K562 (cell line): Measurements from ENCODE around the gene TMEM121B. TPM values are rescaled to one million over a fixed set of nuclear protein-coding genes. Genes with fewer than 3 reads are reported as not detected.

Source experiments
- ATAC-seq: fragments of 200-7000 bp; cut with Tn5 transposase; 3 replicates; pipeline ENCODE4 v1.9.1; 2020; ENCODE audit warnings: moderate library complexity
- BruUV-seq: library from RNA; stranded (reverse); fragments of 400-500 nt; replicated peaks from 2 replicates; lab custom pipeline; 2021; lab: Mats Ljungman, UMichigan
- CTCF ChIA-PET: fragments of 300-600 bp; formaldehyde crosslinking; extraction: SDS; loops from one replicate; lab custom pipeline; 2021; ENCODE audit warnings: low intra/inter-chr PET ratio; lab: Yijun Ruan, JAX
- POLR2A ChIA-PET: fragments of 300-600, 350-650 bp; sonication (Branson Sonifier 250); formaldehyde crosslinking; extraction: SDS; loops from one replicate; lab custom pipeline; 2021; ENCODE audit warnings: antibody characterized with exemption, inconsistent platforms; lab: Yijun Ruan, JAX
- DNase-seq, 4 experiments: peaks; one replicate each; pipeline versions ENCODE4 v3.0.0 to v3.0.0-alpha.2; 2011 to 2018; ENCODE audit warnings: low spot score in 3 of 4, mixed read lengths in 3 of 4; ENCODE audit errors: extremely low read depth in 1 of 4
- FAIRE-seq: peaks from 2 replicates; lab custom pipeline; 2011; peaks lifted over from hg19 to GRCh38; lab: Jason Lieb, UNC
- H2AFZ ChIP-seq: 2 replicates; pipeline ENCODE4 v1.6.0; 2011; ENCODE audit warnings: low read depth, low read length, control low read depth, inconsistent platforms
- H3K27ac ChIP-seq: fragments of 200-600 bp; 3 replicates; pipeline ENCODE4 v1.8.0; 2011; ENCODE audit warnings: low read depth, mild to moderate bottlenecking, control low read depth, inconsistent platforms, low read length, moderate library complexity, mixed read lengths; ENCODE audit errors: extremely low read depth
- H3K27me3 ChIP-seq, 2 experiments: fragments of 300-600 bp in 1 of 2; 2 replicates in 1 of 2; 3 replicates in 1 of 2; pipeline versions ENCODE4 v1.6.0 to v1.8.0; 2011; ENCODE audit warnings: inconsistent platforms in 2 of 2, low read length in 2 of 2, mild to moderate bottlenecking in 1 of 2, mixed read lengths in 1 of 2, moderate library complexity in 1 of 2; ENCODE audit not compliant: control insufficient read depth in 2 of 2, insufficient read depth in 2 of 2
- H3K36me3 ChIP-seq: fragments of 300-600 bp; 3 replicates; pipeline ENCODE4 v1.8.0; 2011; ENCODE audit warnings: mild to moderate bottlenecking, low read length, inconsistent platforms; ENCODE audit not compliant: control insufficient read depth, insufficient read depth
- H3K4me1 ChIP-seq, 2 experiments: fragments of 200-600 bp in 1 of 2; replicated peaks in 1 of 2; 2 replicates in 1 of 2; 3 replicates in 1 of 2; pipeline versions ENCODE4 v1.5.1 to v1.8.0; 2011; ENCODE audit warnings: inconsistent platforms in 2 of 2, low read length in 2 of 2, mild to moderate bottlenecking in 1 of 2, mixed read lengths in 1 of 2, moderate library complexity in 1 of 2; ENCODE audit not compliant: control insufficient read depth in 2 of 2, insufficient read depth in 2 of 2
- H3K4me2 ChIP-seq: 2 replicates; pipeline ENCODE4 v1.6.1; 2011; ENCODE audit warnings: low read length, control low read depth, inconsistent platforms, mixed read lengths; ENCODE audit not compliant: insufficient read depth
- H3K4me3 ChIP-seq: fragments of 200-600 bp; sonication (generic), shearing (Covaris generic); 2 replicates; pipeline ENCODE4 v1.5.1; 2016; ENCODE audit warnings: control low read depth, inconsistent platforms
- H3K79me2 ChIP-seq: fragments of 200-600 bp; 3 replicates; pipeline ENCODE4 v1.8.0; 2011; ENCODE audit warnings: low read length, inconsistent platforms; ENCODE audit not compliant: control insufficient read depth, insufficient read depth
- H3K9ac ChIP-seq, 2 experiments: 2 replicates each; pipeline versions ENCODE4 v1.6.0 to v1.6.1; 2011; ENCODE audit warnings: low read depth in 2 of 2, low read length in 2 of 2, control low read depth in 1 of 2, inconsistent platforms in 1 of 2, mild to moderate bottlenecking in 1 of 2, mixed read lengths in 1 of 2; ENCODE audit not compliant: insufficient read depth in 1 of 2
- H3K9me1 ChIP-seq: one replicate; pipeline ENCODE4 v1.6.0; 2011; ENCODE audit warnings: inconsistent platforms, mild to moderate bottlenecking, low read length, moderate library complexity; ENCODE audit not compliant: control insufficient read depth, insufficient read depth
- H3K9me3 ChIP-seq: replicated peaks from 2 replicates; pipeline ENCODE4 v1.5.1; 2011; ENCODE audit warnings: low read depth, low read length, inconsistent platforms; ENCODE audit not compliant: control insufficient read depth, insufficient read depth
- H4K20me1 ChIP-seq: replicated peaks from 2 replicates; pipeline ENCODE4 v1.6.1; 2011; ENCODE audit warnings: low read length, inconsistent platforms, mixed read lengths; ENCODE audit not compliant: control insufficient read depth, insufficient read depth
- CC2D1A ChIP-seq: fragments of 450-650 bp; IDR thresholded peaks from 2 replicates; pipeline ENCODE4 v1.6.1; 2017; ENCODE audit warnings: mild to moderate bottlenecking
- CCAR2 ChIP-seq: fragments of 200-400 bp; formaldehyde crosslinking; IDR thresholded peaks from 2 replicates; pipeline ENCODE4 v1.6.1; 2017; ENCODE audit warnings: mild to moderate bottlenecking, low read depth, low read length
- E2F5 ChIP-seq: sonication (generic); formaldehyde crosslinking; IDR thresholded peaks from 2 replicates; pipeline ENCODE4 v1.8.0; 2022; ENCODE audit warnings: mild to moderate bottlenecking, missing genetic modification reagents
- PHF20 ChIP-seq: fragments of 450-650 bp; IDR thresholded peaks from 2 replicates; pipeline ENCODE4 v1.6.1; 2018; ENCODE audit not compliant: partially characterized antibody
- RHOXF2B ChIP-seq: fragments of 250-450 bp; sonication (Bioruptor Pico); conservative IDR thresholded peaks from 2 replicates; pipeline ENCODE4 v1.5.1; 2021
- RREB1 ChIP-seq: fragments of 250-450 bp; sonication (Bioruptor Pico); IDR thresholded peaks from 2 replicates; pipeline ENCODE4 v1.4.0; 2020
- ZBTB5 ChIP-seq: fragments of 450-650 bp; IDR thresholded peaks from 2 replicates; pipeline ENCODE4 v1.6.1; 2017; ENCODE audit warnings: antibody characterized with exemption
- ZNF280A ChIP-seq: fragments of 450-650 bp; IDR thresholded peaks from 2 replicates; pipeline ENCODE4 v1.6.1; 2018; ENCODE audit warnings: mild to moderate bottlenecking, low read depth; ENCODE audit not compliant: partially characterized antibody
- ZNF41 ChIP-seq: fragments of 250-450 bp; sonication (Bioruptor Pico); conservative IDR thresholded peaks from 2 replicates; pipeline ENCODE4 v1.4.0; 2020; ENCODE audit warnings: mild to moderate bottlenecking
- WGBS: fragments of 100-300 bp; shearing (Covaris generic); methylation state at CpG from one replicate; pipeline ENCODE4 v1.1.6; 2016; ENCODE audit warnings: low coverage, mixed read lengths; ENCODE audit not compliant: insufficient coverage; ENCODE audit errors: missing lambda C conversion rate; 5-methylcytosine and 5-hydroxymethylcytosine counted together
- in situ Hi-C: fragments of 300-500 bp; cut with MboI; formaldehyde crosslinking; loops from 4 replicates; pipeline ENCODE4 v1.15.0; 2018; ENCODE audit warnings: inconsistent platforms, mixed read lengths
- intact Hi-C: fragments of 100-400 bp; cut with micrococcal nuclease; formaldehyde crosslinking; loops from 2 replicates; pipeline ENCODE4 v1.14.2; 2022
- polyA plus RNA-seq, 8 experiments: library from polyadenylated mRNA; depleted of rRNA in 4 of 8; stranded (reverse) in 5 of 8; unstranded in 3 of 8; fragments of >200 nt; fragmentation: Nextera tagmentation in 2 of 8; fragmentation: Illumina TruSeq in 1 of 8; extraction: Ambion mirVana in 2 of 8; extraction: Trizol in 1 of 8; gene quantifications; 2 replicates each; pipeline versions ENCODE4 v1.2.1 to v1.2.3, GENCODE V29; 2011 to 2014; ENCODE audit warnings: inconsistent platforms in 1 of 8, missing spikeins in 1 of 8
- total RNA-seq, 7 experiments: library from RNA; depleted of rRNA in 6 of 7; stranded (reverse); fragments of >200 nt in 6 of 7; fragmentation: Illumina TruSeq in 2 of 7; extraction: Trizol in 2 of 7; gene quantifications; 2 replicates each; pipeline versions ENCODE4 v1.2.1 to v1.2.3, GENCODE V29; 2011 to 2021; ENCODE audit warnings: low replicate concordance in 1 of 7

Gene TMEM121B
- total and polyA plus RNA-seq, 9 of the 15 experiments (the other 6 are each of a cell fraction or from before 2014, with no cell fraction given) = 0.03 to 0.07 (median 0.03) TPM; not detected in 6

GRCh38 chr22:17161991-17162390, 40.8 kb upstream of the TMEM121B start (continued):
- TF ChIP-seq ZNF280A = no peak
- no peak for TF ChIP-seq RHOXF2B

GRCh38 chr22:17159504-17159951, 38.4 kb upstream of the TMEM121B start:
- H3K9me3 ChIP-seq = no peaks in the 10 kb centered on the region
- ChIA-PET CTCF (no interaction called here), POLR2A (interaction anchor here (0.6 kb wide), 1 partner anchor 35 kb away, joined by 3 read pairs; no protein-coding TSS in a partner anchor)
- H3K9me1 ChIP-seq = no peaks in the 10 kb centered on the region
- H2AFZ ChIP-seq = peak overlapping the region; percentile 85
- no peak overlapping the region for H3K9ac ChIP-seq
- H3K27ac ChIP-seq = no peak overlapping the region; the same call in 2 of the 3 replicates
- in situ Hi-C loops = no loop called here
- H3K36me3 ChIP-seq = peaks cover 7% of the 10 kb centered on the region; the same call in 2 of the 3 replicates
- ATAC-seq (no peak), FAIRE-seq (no peak), DNase-seq (no peak)
- peak overlapping the region; percentile 86; the same call in 1 of the 2 replicates for H3K4me2 ChIP-seq
- peaks cover 12% of the 10 kb centered on the region for H3K79me2 ChIP-seq
- 77% methylated on average over 24 of the region's 35 CpGs for WGBS
- BruUV-seq = no TSS peak
- peak overlapping the region; percentile 60 for H3K4me3 ChIP-seq
- peaks cover 3% of the 10 kb centered on the region for H4K20me1 ChIP-seq
- H3K4me1 ChIP-seq = peaks cover 12 to 23% of the 10 kb centered on the region in 2 experiments; a peak in 4 of 5 replicates
- intact Hi-C loops = no loop called here
- H3K27me3 ChIP-seq = peaks cover 9 to 14% of the 10 kb centered on the region in 2 experiments; a peak in 3 of 5 replicates
- TF ChIP-seq CC2D1A (no peak), ZNF41 (CRISPR knock-in tag) (no peak), E2F5 (no peak), ZBTB5 (no peak), PHF20 (peak; percentile 39), RREB1 (CRISPR knock-in tag) (0 out of 2 replicates have a peak, but pooled peaks have one; percentile 33), CCAR2 (no peak)
